D341Med (cell line): Measurements from ENCODE around the gene SLC23A2.
"Not testable (repeated sequence)": the region's sequence is repeated elsewhere in the genome, so short reads cannot be mapped to it uniquely, and the experiment has no call there.

Source experiments
- DNase-seq: peaks from one replicate; pipeline ENCODE4 v3.0.0; 2012; ENCODE audit warnings: low spot score

The SLC23A2 gene

DNA sequence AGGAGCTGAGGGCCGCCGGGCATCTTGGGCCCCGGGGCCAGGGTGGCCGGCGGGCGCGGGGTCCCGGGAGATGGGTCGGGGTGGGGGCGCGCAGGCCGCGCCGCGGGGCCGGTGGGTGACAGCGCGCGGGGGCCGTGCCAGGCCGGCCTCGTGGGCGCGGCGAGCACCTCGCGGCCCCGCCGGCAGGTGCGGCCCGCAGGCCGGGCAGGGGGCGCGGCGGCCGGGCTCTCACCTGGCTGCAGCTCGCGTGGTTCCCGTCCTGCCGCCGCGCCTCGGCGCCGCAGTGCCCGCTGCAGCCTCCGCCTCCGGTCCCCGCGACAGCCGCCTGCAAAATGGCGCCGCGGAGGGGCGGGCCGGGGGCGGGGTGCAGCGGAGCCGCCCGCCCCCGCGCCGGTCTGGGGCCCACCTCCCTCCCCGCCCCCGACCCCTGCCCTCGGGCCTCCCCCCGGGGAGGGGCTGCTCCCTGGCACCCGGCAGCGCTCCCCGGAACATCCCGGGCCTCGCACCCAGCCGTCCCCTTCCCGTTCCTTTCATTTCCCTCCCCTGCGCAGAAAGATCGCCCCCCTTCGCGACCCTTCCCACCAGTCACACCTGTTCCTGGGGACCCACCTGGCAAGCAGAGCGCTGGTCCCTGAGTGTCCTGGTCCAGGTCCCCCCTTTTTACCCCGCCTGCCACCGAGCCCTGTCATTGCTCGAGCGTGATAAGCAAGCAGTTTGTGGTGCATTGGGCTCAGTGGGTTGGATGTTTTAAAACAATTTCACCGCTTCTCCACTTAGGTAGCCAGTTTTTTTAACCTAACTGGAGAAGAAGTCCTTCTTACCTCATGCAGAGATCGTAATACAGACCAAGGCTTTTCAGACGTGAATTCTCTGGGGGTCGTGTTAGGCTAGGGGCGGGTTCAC lies at the start of gene SLC23A2:
SLC23A2 (minus strand) TSS at position 337 of the 903 bp plus-strand sequence. CDS start 68,948 bp downstream, outside the sequence.
- peak; percentile 91 for DNase-seq

- DNase-seq = no peak
Observed at GRCh38 chr20:5046656-5047339, 45.5 kb upstream of the SLC23A2 start.

DNA sequence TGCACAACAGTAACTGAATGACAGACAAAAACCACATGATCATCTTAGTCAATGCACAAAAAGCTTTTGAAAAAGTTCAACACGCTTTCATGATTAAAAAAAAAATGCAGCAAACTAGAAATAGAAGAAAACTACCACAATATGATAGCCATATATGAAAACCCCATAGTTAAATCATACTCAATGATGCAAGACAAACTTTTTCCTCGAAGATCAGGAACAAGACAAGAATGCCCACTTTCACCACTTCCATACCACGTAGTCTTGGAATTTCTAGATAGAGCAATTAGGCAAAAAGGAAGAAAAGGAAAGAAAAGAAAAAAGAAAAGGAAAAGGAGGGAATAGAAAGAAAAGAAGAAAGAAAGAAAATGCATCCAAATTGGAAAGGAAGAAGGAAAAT lies 44.6 kb upstream of the SLC23A2 start:
- no peak for DNase-seq

DNA sequence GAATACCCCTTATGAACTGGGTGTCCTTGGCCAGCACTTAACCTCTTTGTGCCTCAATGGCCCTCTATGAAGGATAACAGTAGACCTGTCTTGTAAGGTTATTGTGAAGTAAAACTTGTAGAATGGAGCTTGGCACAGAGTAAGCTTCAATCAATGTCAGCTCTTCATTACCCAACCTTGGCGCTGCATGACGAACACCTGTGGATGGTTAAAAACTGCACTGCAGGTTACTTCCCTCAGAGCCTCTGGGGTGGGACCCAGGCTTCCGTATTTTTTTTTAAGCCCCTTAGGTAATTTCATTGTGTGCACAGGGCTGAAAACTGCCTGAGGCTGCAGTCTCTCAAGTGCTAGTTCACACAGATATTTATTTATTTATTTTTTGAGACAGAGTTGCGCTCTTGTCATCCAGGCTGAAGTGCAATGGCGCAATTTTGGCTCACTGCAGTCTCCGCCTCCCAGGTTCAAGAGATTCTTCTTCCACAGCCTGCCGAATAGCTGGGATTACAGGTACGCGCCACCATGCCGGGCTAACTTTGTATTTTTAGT lies 42.8 kb upstream of the SLC23A2 start:
- DNase-seq = no peak

DNA sequence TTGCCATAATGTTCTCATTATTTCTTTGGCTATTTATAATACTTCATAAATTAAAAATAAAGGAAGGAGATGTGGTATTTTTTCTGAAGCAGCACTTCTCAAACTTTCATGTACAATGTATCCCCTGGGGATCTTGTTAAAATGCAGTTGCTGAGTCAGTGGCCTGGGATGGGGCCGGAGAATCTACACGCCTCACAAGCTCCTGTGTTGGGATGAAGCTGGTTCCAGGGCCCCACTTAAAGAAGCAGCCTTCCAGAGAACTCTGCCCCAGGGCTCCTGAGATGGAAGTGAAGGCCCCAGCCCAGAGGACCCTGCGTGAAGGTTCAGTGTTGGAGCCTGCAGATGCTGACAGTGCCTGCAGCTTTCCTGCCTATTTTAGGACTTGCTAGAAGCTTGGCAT lies 40.1 kb upstream of the SLC23A2 start:
- DNase-seq = no peak

GRCh38 chr20:5040345-5040744 lies 39.0 kb upstream of the SLC23A2 start:
- no peak for DNase-seq

DNA sequence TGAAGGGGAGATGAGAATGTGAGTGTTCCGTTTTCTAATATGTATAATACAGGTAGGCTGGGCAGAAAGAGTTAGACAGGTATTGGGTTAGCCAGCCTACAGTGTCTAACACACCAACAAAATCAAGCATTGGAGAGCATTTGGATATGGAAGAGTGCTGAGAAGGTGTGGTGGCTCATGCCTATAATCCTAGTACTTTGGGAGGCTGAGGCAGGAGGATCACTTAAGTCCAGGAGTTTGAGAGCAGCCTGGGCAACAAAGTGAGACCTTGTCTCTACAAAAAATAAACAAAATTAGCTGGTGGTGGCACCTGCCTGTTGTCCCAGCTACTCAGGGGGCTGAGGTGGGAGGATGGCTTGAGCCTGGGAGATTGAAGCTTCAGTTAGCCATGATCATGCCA lies 38.6 kb upstream of the SLC23A2 start:
- no peak for DNase-seq

DNA sequence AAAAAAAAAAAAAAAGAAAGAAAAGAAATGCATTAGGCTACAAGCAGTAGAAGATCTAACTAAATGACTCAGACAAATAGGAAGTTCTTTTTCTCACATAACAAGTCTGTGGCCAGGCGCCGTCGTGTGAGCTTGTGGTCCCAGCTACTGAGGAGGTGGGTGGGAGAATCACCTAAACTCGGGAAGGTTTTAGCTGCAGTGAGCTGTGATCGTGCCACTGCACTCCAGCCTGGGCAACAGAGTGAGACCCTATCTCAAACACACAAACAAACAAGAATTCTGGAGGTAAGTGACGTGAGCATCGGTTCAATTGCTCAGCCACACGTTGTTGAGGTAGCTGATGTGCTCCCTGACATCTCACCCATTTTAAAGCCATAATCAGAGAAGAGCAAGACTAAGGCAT lies 37.9 kb upstream of the SLC23A2 start:
- DNase-seq = no peak

DNA sequence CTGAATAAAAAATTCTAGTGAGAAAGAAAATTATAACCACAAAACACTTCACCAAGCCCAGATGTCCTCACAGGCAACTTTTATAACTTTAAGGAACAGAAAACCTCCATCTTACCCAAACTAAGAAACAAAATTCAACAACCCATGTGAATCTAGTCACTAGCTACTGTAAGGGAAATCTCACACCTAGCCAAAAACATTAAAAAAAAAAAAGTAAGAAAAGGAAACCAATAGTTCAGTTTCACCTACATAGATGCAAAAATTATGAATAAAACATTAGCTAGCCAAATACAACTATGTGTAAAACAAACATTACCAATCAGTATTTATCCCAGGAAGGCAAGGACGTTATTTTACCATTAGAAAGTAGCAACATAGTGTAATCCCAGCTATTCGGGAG lies 35.5 kb upstream of the SLC23A2 start:
- no peak for DNase-seq

DNA sequence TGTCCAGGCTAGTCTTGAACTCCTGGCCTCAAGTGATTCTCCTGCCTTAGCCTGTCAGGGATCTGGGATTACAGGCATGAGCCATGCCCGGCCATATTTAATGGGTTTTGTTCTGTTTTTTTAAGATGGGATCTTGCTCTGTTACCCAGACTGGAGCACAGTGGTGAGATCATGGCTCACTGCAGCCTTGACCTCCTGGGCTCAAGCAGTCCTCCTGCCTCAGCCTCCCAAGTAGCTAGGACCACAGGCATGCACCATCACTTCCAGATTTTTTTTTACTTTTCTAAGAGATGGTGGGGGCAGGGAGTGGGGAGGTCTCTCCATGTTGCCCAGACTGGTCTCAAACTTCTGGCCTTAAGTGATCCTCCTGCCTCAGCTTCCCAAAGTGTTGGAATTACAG lies 34.2 kb upstream of the SLC23A2 start:
- DNase-seq = not testable (repeated sequence)

- DNase-seq = no peak
Observed at GRCh38 chr20:5033566-5033965, 32.3 kb upstream of the SLC23A2 start.

DNA sequence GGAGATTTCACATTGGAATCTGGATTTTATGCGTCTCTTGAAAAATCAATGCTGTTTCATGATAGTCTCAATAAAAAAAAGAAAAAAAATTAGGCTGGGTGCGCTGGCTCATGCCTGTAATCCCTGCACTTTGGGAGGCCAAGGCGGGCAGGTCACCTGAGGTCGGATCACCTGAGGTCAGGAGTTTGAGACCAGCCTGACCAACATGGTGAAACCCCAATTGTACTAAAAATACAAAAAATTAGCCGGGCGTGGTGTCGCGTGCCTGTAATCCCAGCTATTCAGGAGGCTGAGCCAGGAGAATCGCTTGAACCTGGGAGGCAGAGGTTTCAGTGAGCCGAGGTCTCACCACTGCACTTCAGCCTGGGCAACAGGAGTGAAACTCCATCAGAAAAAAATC lies 30.4 kb upstream of the SLC23A2 start:
- DNase-seq = not testable (repeated sequence)

DNA sequence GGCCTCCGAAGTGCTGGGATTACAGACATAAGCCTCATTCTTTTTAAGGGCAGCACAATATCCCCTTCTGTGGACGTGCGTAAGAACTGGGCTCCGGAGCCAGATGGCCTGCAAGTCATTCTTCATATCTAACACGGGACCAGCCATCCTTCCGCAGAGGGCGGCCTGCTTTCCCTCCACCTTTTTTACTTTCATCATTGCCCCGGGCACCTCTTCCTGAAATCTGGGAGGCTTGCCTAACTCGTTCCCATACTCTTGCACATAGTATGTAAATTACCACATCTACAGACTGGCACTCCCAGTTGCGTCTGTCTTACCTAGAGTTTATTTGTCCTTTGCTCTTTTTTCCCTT lies 29.9 kb upstream of the SLC23A2 start:
- no peak for DNase-seq

DNA sequence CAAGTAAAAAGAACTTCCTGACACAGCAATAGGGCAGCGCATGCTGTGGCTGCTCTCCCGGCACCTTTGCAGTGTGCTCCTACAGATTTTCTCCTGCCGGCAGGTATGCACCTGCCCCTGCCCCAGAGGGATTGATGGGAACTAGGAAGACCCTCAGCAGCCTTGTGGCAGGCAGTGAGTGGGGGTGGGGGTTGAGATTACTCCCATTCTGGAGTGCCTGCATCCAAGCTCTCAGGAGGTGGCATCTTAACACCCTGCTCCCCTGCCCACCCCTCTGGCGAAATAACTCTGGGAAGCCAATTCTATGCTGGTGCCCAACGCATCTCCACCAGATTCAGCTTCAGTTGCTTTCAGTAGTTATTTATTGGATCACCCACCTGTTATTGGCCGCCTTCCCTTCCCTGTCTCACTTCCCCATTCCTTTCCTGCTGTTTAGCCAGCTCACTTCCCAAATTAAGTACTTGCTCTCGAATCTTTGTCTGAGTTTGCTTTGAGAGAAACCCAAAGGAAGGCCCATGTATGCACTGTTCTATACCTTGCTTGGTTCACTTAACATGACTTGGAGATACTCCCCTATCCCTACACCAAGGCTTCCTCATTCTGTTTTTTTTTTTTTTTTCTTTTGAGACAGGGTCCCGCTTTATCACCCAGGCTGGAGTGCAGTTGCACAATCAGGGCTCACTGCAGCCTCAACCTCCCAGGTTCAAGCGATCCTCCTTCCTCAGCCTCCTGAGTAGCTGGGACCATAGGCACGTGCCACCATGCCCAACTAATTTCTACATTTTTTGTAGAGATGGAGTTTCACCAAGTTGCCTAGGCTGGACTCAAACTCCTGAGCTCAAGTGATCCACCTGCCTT lies 29.3 kb upstream of the SLC23A2 start:
- DNase-seq = no peak

DNA sequence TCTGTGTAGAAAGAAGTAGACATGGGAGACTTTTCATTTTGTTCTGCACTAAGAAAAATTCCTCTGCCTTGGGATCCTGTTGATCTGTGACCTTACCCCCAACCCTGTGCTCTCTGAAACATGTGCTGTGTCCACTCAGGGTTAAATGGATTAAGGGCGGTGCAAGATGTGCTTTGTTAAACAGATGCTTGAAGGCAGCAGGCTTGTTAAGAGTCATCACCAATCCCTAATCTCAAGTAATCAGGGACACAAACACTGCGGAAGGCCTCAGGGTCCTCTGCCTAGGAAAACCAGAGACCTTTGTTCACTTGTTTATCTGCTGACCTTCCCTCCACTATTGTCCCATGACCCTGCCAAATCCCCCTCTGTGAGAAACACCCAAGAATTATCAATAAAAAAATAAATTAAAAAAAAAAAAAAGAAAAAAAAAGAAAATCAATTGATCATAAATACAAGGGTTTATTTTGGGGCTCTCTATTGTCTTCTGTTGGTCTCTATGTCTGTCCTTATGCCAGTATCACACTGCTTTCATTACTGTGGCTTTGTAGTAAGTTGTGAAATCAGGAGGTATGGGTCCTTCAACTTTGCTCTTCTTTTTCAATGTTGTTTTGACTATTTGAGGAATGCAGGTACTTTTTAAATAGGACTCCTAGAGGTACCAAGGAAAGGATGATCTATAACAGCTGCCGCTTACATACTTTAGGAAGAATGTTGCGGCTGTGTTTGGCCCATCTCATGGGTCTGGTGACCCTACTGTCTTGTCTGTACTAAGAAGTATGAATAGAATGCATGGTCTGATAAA lies 27.1 kb upstream of the SLC23A2 start:
- not testable (repeated sequence) for DNase-seq

GRCh38 chr20:5024982-5025381 lies 23.7 kb upstream of the SLC23A2 start:
- DNase-seq = no peak

DNA sequence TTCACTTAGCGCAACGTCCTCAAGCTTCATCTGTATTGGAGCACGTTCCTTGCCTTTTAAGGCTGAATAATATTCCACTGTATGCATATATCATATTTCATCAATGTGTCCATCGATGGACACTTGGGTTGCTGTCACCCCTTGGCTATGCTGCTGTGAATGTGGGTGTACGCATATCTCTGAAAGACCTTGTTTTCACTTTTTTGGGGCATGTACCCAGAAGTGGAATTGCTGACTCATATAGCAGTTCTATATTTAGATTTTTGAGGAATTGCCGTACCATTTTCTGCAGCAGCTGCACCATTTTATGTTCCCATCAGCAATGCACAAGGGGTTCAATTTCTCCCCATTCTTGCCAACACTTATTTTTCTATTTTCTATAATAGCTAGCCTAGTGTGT lies 22.8 kb upstream of the SLC23A2 start:
- no peak for DNase-seq

- not testable (repeated sequence) for DNase-seq
Observed at GRCh38 chr20:5023171-5023570, 21.9 kb upstream of the SLC23A2 start.

DNA sequence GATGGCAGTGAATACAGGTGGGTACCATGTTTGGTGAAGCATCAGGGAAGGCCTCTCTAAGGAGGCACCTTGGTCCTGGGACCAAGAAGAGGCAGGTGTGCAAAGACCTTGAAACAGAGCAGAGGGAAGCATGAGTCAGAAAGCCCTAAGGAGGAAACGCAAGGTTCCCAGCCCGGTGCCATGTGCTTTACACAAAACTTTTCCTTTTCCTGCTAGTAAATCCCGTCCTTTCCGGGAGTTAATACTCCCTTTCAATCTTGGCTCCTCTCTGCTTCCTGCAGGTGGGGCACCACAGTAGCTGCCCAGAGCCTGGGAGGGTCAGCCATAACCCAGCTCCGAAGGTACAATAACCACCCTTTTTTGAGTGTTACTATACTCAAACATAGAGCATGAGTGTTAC lies 19.4 kb upstream of the SLC23A2 start:
- DNase-seq = no peak

GRCh38 chr20:5013682-5014447 lies 12.6 kb upstream of the SLC23A2 start:
- no peak for DNase-seq

DNA sequence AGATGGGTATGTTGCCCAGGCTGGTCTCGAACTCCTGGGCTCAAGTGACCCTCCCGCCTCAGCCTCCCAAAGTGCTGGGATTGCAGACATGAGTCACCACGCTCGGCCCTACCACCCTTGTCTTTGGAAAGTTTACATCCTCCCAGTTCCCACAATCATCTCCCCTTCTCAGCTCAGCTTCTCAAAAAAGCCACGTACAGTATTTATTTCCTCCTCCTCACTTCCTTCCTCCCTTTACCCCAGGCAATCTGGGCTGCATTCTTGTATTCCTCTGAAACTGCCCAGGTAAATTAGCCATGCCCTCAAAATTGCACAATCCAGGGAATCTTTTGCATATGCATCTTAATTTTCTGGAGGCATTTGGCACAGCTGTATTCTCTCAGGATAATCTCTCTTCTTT lies 7.4 kb upstream of the SLC23A2 start:
- DNase-seq = no peak
